Activated CD4-positive, alpha-beta T cell treated with anti-CD3 and anti-CD28 coated beads for 48 hours (primary cell): ENCODE data around the gene HECTD1.
"Not testable (repeated sequence)": the region's sequence is repeated elsewhere in the genome, so short reads cannot be mapped to it uniquely, and the experiment has no call there.

Source experiments
- DNase-seq: peaks from one replicate; pipeline ENCODE4 v3.0.0-alpha.2; 2020

Gene HECTD1

GRCh38 chr14:31192544-31192943, 15.0 kb downstream of the HECTD1 start:
- not testable (repeated sequence) for DNase-seq

GRCh38 chr14:31190717-31191263, 16.8 kb downstream of the HECTD1 start:
- no peak for DNase-seq

GRCh38 chr14:31190219-31190603, 17.4 kb downstream of the HECTD1 start:
- no peak for DNase-seq

GRCh38 chr14:31189346-31190218, 18.0 kb downstream of the HECTD1 start:
- no peak for DNase-seq

- DNase-seq = no peak
Observed at GRCh38 chr14:31188744-31189143, 18.8 kb downstream of the HECTD1 start.

- DNase-seq = not testable (repeated sequence)
Observed at GRCh38 chr14:31182016-31182415, 25.6 kb downstream of the HECTD1 start.

GRCh38 chr14:31181271-31181670, 26.3 kb downstream of the HECTD1 start:
- DNase-seq = no peak

- DNase-seq = no peak
Observed at GRCh38 chr14:31180299-31181051, 27.1 kb downstream of the HECTD1 start.

- no peak for DNase-seq
Observed at GRCh38 chr14:31174433-31174832, 33.2 kb downstream of the HECTD1 start.

GRCh38 chr14:31173120-31173837, 34.3 kb downstream of the HECTD1 start:
- no peak for DNase-seq

- DNase-seq = no peak
Observed at GRCh38 chr14:31172084-31172483, 35.5 kb downstream of the HECTD1 start.

GRCh38 chr14:31170411-31170810, 37.2 kb downstream of the HECTD1 start:
- DNase-seq = no peak

- DNase-seq = no peak
Observed at GRCh38 chr14:31169877-31170276, 37.7 kb downstream of the HECTD1 start.

GRCh38 chr14:31167032-31167431, 40.6 kb downstream of the HECTD1 start:
- DNase-seq = no peak

- no peak for DNase-seq
Observed at GRCh38 chr14:31166271-31166561, 41.4 kb downstream of the HECTD1 start.

GRCh38 chr14:31164115-31164514, 43.5 kb downstream of the HECTD1 start:
- DNase-seq = no peak

GRCh38 chr14:31162910-31163649, 44.5 kb downstream of the HECTD1 start:
- DNase-seq = no peak

- DNase-seq = no peak
Observed at GRCh38 chr14:31161274-31161673, 46.3 kb downstream of the HECTD1 start.

GRCh38 chr14:31159682-31160296, 47.8 kb downstream of the HECTD1 start:
- no peak for DNase-seq

- no peak for DNase-seq
Observed at GRCh38 chr14:31154956-31155355, 52.6 kb downstream of the HECTD1 start.

- DNase-seq = no peak
Observed at GRCh38 chr14:31142455-31143087, 65.0 kb downstream of the HECTD1 start.
